K562 (cell line): Measurements from ENCODE around the gene PHTF1. TPM values are rescaled to one million over a fixed set of nuclear protein-coding genes. Genes with fewer than 3 reads are reported as not detected.

ENCODE experiments used
- AFF1 ChIP-seq, 2 experiments: fragments of 450-650 bp; IDR thresholded peaks; 2 replicates each; pipeline ENCODE4 v1.6.1; 2018; ENCODE audit warnings: mild to moderate bottlenecking in 2 of 2, low read depth in 1 of 2; ENCODE audit not compliant: partially characterized antibody in 2 of 2
- ATF1 ChIP-seq, 2 experiments: fragments of 450-650 bp in 1 of 2; IDR thresholded peaks; 2 replicates each; pipeline ENCODE4 v1.6.1; 2016; ENCODE audit warnings: missing compliant biosample characterization in 1 of 2, missing genetic modification characterization in 1 of 2
- ATF6 ChIP-seq: sonication (generic); formaldehyde crosslinking; IDR thresholded peaks from 2 replicates; pipeline ENCODE4 v1.4.0; 2020; ENCODE audit warnings: mild to moderate bottlenecking, missing genetic modification reagents
- CHAMP1 ChIP-seq: fragments of 450-650 bp; IDR thresholded peaks from 2 replicates; pipeline ENCODE4 v1.6.1; 2016; ENCODE audit warnings: mild to moderate bottlenecking
- CSDE1 ChIP-seq, 2 experiments: fragments of 450-650 bp; IDR thresholded peaks; 2 replicates each; pipeline ENCODE4 v1.6.1; 2016; ENCODE audit warnings: mild to moderate bottlenecking in 1 of 2
- ERF ChIP-seq: fragments of 450-650 bp; formaldehyde crosslinking; IDR thresholded peaks from 2 replicates; pipeline ENCODE4 v1.4.0; 2020; ENCODE audit warnings: mild to moderate bottlenecking, mixed read lengths
- ETS2 ChIP-seq: IDR thresholded peaks from 2 replicates; pipeline ENCODE4 v1.6.1; 2016; ENCODE audit warnings: borderline replicate concordance, missing genetic modification characterization, mild to moderate bottlenecking, moderate library complexity, missing compliant biosample characterization; ENCODE audit not compliant: poor library complexity, severe bottlenecking
- NFIX ChIP-seq: fragments of 250-450 bp; sonication (Bioruptor Pico); IDR thresholded peaks from 2 replicates; pipeline ENCODE4 v1.4.0; 2020; ENCODE audit warnings: low read depth, mild to moderate bottlenecking, moderate library complexity
- RBM22 ChIP-seq: fragments of 200-400 bp; formaldehyde crosslinking; IDR thresholded peaks from 2 replicates; pipeline ENCODE4 v1.6.1; 2018; ENCODE audit warnings: low read length, low read depth; ENCODE audit not compliant: poor library complexity, severe bottlenecking
- SIN3B ChIP-seq: fragments of 450-650 bp; IDR thresholded peaks from 2 replicates; pipeline ENCODE4 v1.6.1; 2017; ENCODE audit warnings: low read depth, mild to moderate bottlenecking, moderate library complexity
- TCF15 ChIP-seq: fragments of 250-450 bp; sonication (Bioruptor Pico); IDR thresholded peaks from 2 replicates; pipeline ENCODE4 v1.8.0; 2022; ENCODE audit warnings: moderate library complexity, mild to moderate bottlenecking, inconsistent platforms
- ZBTB9 ChIP-seq: fragments of 450-650 bp; formaldehyde crosslinking; IDR thresholded peaks from 2 replicates; pipeline ENCODE4 v1.4.0; 2020; ENCODE audit warnings: mild to moderate bottlenecking, moderate library complexity
- ZC3H8 ChIP-seq: fragments of 450-650 bp; IDR thresholded peaks from 2 replicates; pipeline ENCODE4 v1.6.1; 2017
- ZNF584 ChIP-seq: fragments of 200-800 bp; sonication (Bioruptor generic); IDR thresholded peaks from 2 replicates; pipeline ENCODE4 v1.6.1; 2016; ENCODE audit warnings: low read depth, mild to moderate bottlenecking, missing genetic modification characterization, missing compliant biosample characterization
- polyA plus RNA-seq, 8 experiments: library from polyadenylated mRNA; depleted of rRNA in 4 of 8; stranded (reverse) in 5 of 8; unstranded in 3 of 8; fragments of >200 nt; fragmentation: Nextera tagmentation in 2 of 8; fragmentation: Illumina TruSeq in 1 of 8; extraction: Ambion mirVana in 2 of 8; extraction: Trizol in 1 of 8; gene quantifications; 2 replicates each; pipeline versions ENCODE4 v1.2.1 to v1.2.3, GENCODE V29; 2011 to 2014; ENCODE audit warnings: inconsistent platforms in 1 of 8, missing spikeins in 1 of 8
- total RNA-seq, 7 experiments: library from RNA; depleted of rRNA in 6 of 7; stranded (reverse); fragments of >200 nt in 6 of 7; fragmentation: Illumina TruSeq in 2 of 7; extraction: Trizol in 2 of 7; gene quantifications; 2 replicates each; pipeline versions ENCODE4 v1.2.1 to v1.2.3, GENCODE V29; 2011 to 2021; ENCODE audit warnings: low replicate concordance in 1 of 7

PHTF1 gene
- total and polyA plus RNA-seq, 9 of the 15 experiments (the other 6 are each of a cell fraction or from before 2014, with no cell fraction given) = 8.4 to 36.2 (median 23.0) TPM

- TF ChIP-seq ATF6 (CRISPR knock-in tag) (peak; percentile 15; the same call in 1 of the 2 replicates), AFF1 (IDR thresholded peaks at IDR 0.05; ENCODE audit: low read depth in 1 of 2, partially characterized antibody in 2 of 2) (no peak), SIN3B (peak; percentile 34; the same call in 1 of the 2 replicates), TCF15 (CRISPR knock-in tag) (no peak), RBM22 (peak; percentile 95), ZBTB9 (CRISPR knock-in tag) (no peak), ZNF584 (CRISPR knock-in tag) (0 out of 2 replicates have a peak, but pooled peaks have one; percentile 7), NFIX (CRISPR knock-in tag) (no peak), ATF1 (CRISPR knock-in tag; IDR thresholded peaks at IDR 0.05) (no peak), ATF1 (tag; IDR thresholded peaks at IDR 0.05) (peak; percentile 3; the same call in 1 of the 2 replicates), CHAMP1 (no peak), ERF (CRISPR knock-in tag) (no peak), ZC3H8 (0 out of 2 replicates have a peak, but pooled peaks have one; percentile 56), ETS2 (tag) (no peak), CSDE1 (IDR thresholded peaks at IDR 0.05) (peak in 1 of 2 experiments; percentile 90; a peak in 2 of 4 replicates)
These were observed 504 bp downstream of the PHTF1 start (continued) for GRCh38 chr1:113758631-113759332.
